Measurements from ENCODE around the gene ERGIC1. TPM values are rescaled to one million over a fixed set of nuclear protein-coding genes. Genes with fewer than 3 reads are reported as not detected.
A peak's percentile ranks its signal among the peaks of the same experiment; 100 is the strongest.

ERGIC1 gene
- total and polyA plus RNA-seq, 2 of the 13 experiments (the other 11 are each of a cell fraction or from before 2014, with no cell fraction given), result 78.5 to 184 TPM

GRCh38 chr5:172894767-172895388, 60.8 kb downstream of the ERGIC1 start (continued):
- TF ChIP-seq PAWR (CRISPR knock-in tag; IDR thresholded peaks at IDR 0.05; ENCODE audit: borderline replicate concordance) (no peak), NFKB2 (CRISPR knock-in tag; IDR thresholded peaks at IDR 0.05; ENCODE audit: borderline replicate concordance) (no peak), RBM22 (optimal IDR thresholded peaks at IDR 0.05; ENCODE audit: low read length) (peak; percentile 30), FOXA1 (IDR thresholded peaks at IDR 0.05) (peak; percentile 92), FOXA1 (CRISPR knock-in tag; IDR thresholded peaks at IDR 0.05) (peak; percentile 65), CREM (IDR thresholded peaks at IDR 0.05) (peak; percentile 75; the same call in 1 of the 2 replicates), CREM (CRISPR knock-in tag; IDR thresholded peaks at IDR 0.05) (no peak), IKZF4 (CRISPR knock-in tag; IDR thresholded peaks at IDR 0.05; ENCODE audit: borderline replicate concordance, low read depth, not compliant biosample characterization) (no peak), NFKBIZ (CRISPR knock-in tag; IDR thresholded peaks at IDR 0.05) (peak; percentile 85), PITX1 (CRISPR knock-in tag; IDR thresholded peaks at IDR 0.05) (0 out of 2 replicates have a peak, but pooled peaks have one; percentile 34), ERF (CRISPR knock-in tag; IDR thresholded peaks at IDR 0.05) (no peak), FUBP1 (CRISPR knock-in tag; IDR thresholded peaks at IDR 0.05; ENCODE audit: borderline replicate concordance) (no peak), ARID5B (CRISPR knock-in tag; IDR thresholded peaks at IDR 0.05) (peak; percentile 82), ATF7 (IDR thresholded peaks at IDR 0.05) (no peak), ATF7 (CRISPR knock-in tag; IDR thresholded peaks at IDR 0.05) (no peak)
- TF ChIP-seq, protein P1, sequence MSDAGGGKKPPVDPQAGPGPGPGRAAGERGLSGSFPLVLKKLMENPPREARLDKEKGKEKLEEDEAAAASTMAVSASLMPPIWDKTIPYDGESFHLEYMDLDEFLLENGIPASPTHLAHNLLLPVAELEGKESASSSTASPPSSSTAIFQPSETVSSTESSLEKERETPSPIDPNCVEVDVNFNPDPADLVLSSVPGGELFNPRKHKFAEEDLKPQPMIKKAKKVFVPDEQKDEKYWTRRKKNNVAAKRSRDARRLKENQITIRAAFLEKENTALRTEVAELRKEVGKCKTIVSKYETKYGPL (CRISPR knock-in tag; IDR thresholded peaks at IDR 0.05), result no peak
- TF ChIP-seq, protein P2, sequence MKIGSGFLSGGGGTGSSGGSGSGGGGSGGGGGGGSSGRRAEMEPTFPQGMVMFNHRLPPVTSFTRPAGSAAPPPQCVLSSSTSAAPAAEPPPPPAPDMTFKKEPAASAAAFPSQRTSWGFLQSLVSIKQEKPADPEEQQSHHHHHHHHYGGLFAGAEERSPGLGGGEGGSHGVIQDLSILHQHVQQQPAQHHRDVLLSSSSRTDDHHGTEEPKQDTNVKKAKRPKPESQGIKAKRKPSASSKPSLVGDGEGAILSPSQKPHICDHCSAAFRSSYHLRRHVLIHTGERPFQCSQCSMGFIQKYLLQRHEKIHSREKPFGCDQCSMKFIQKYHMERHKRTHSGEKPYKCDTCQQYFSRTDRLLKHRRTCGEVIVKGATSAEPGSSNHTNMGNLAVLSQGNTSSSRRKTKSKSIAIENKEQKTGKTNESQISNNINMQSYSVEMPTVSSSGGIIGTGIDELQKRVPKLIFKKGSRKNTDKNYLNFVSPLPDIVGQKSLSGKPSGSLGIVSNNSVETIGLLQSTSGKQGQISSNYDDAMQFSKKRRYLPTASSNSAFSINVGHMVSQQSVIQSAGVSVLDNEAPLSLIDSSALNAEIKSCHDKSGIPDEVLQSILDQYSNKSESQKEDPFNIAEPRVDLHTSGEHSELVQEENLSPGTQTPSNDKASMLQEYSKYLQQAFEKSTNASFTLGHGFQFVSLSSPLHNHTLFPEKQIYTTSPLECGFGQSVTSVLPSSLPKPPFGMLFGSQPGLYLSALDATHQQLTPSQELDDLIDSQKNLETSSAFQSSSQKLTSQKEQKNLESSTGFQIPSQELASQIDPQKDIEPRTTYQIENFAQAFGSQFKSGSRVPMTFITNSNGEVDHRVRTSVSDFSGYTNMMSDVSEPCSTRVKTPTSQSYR (CRISPR knock-in tag; IDR thresholded peaks at IDR 0.05; ENCODE audit: borderline replicate concordance), result no peak
